K562 (cell line): ENCODE measurements around the gene RPAP2. TPM values are rescaled to one million over a fixed set of nuclear protein-coding genes. Genes with fewer than 3 reads are reported as not detected.
A peak's percentile ranks its signal among the peaks of the same experiment; 100 is the strongest.

ENCODE experiments used
- CCNT2 ChIP-seq: IDR thresholded peaks from 2 replicates; pipeline ENCODE4 v1.6.1; 2011; ENCODE audit warnings: borderline replicate concordance, low read depth, mild to moderate bottlenecking, moderate library complexity, mixed read lengths, low read length; ENCODE audit not compliant: insufficient read length; ENCODE audit errors: extremely low read depth
- DPF2 ChIP-seq: fragments of 450-650 bp; IDR thresholded peaks from 2 replicates; pipeline ENCODE4 v1.6.1; 2016
- FOXK2 ChIP-seq, 2 experiments: fragments of 450-650 bp; IDR thresholded peaks in 1 of 2; conservative IDR thresholded peaks in 1 of 2; 2 replicates each; pipeline ENCODE4 v1.6.1; 2016; ENCODE audit warnings: low read depth in 2 of 2, mild to moderate bottlenecking in 1 of 2
- GMEB1 ChIP-seq: fragments of 250-450 bp; sonication (Bioruptor Pico); IDR thresholded peaks from 2 replicates; pipeline ENCODE4 v1.4.0; 2020; ENCODE audit warnings: mild to moderate bottlenecking
- JUN ChIP-seq, 2 experiments: sonication (generic) in 1 of 2; formaldehyde crosslinking in 1 of 2; IDR thresholded peaks; 2 replicates each; pipeline versions ENCODE4 v1.6.1 to v1.8.0; 2012 to 2022; ENCODE audit warnings: borderline replicate concordance in 2 of 2, mild to moderate bottlenecking in 2 of 2, improper control_type of control experiment in 1 of 2, low read depth in 1 of 2, low read length in 1 of 2, missing genetic modification reagents in 1 of 2
- LARP7 ChIP-seq: fragments of 450-650 bp; IDR thresholded peaks from 2 replicates; pipeline ENCODE4 v1.6.1; 2016
- LEF1 ChIP-seq: fragments of 450-650 bp; IDR thresholded peaks from 2 replicates; pipeline ENCODE4 v1.6.1; 2016; ENCODE audit warnings: mild to moderate bottlenecking
- NELFE ChIP-seq: IDR thresholded peaks from 2 replicates; pipeline ENCODE4 v1.6.1; 2011; ENCODE audit warnings: mild to moderate bottlenecking; ENCODE audit not compliant: insufficient read depth, insufficient read length
- PCBP1 ChIP-seq: fragments of 200-400 bp; formaldehyde crosslinking; IDR thresholded peaks from 2 replicates; pipeline ENCODE4 v1.6.1; 2018; ENCODE audit warnings: mild to moderate bottlenecking, low read depth, low read length; ENCODE audit not compliant: poor library complexity, severe bottlenecking
- RFX1 ChIP-seq: fragments of 450-650 bp; IDR thresholded peaks from 2 replicates; pipeline ENCODE4 v1.6.1; 2016; ENCODE audit warnings: mild to moderate bottlenecking, moderate library complexity
- SAFB2 ChIP-seq: fragments of 200-400 bp; formaldehyde crosslinking; IDR thresholded peaks from 2 replicates; pipeline ENCODE4 v1.6.1; 2018; ENCODE audit warnings: borderline replicate concordance, low read length, low read depth, moderate library complexity; ENCODE audit not compliant: severe bottlenecking
- SP2 ChIP-seq: IDR thresholded peaks from 2 replicates; pipeline ENCODE4 v1.6.1; 2011; ENCODE audit warnings: mild to moderate bottlenecking, low read depth, low read length, moderate library complexity; ENCODE audit not compliant: poor library complexity, severe bottlenecking; ENCODE audit errors: extremely low read depth
- SREBF2 ChIP-seq: sonication (generic); formaldehyde crosslinking; IDR thresholded peaks from 2 replicates; pipeline ENCODE4 v1.4.0; 2020; ENCODE audit warnings: mild to moderate bottlenecking, missing genetic modification reagents
- THRB ChIP-seq: fragments of 450-650 bp; formaldehyde crosslinking; conservative IDR thresholded peaks from 2 replicates; pipeline ENCODE4 v1.4.0; 2022; ENCODE audit warnings: mild to moderate bottlenecking, missing genetic modification characterization
- ZEB2 ChIP-seq: fragments of 450-650 bp; IDR thresholded peaks from 2 replicates; pipeline ENCODE4 v1.6.1; 2016
- ZHX1 ChIP-seq: fragments of 150-350 bp; conservative IDR thresholded peaks from 2 replicates; pipeline ENCODE4 v1.6.1; 2014; ENCODE audit warnings: low read length
- ZNF140 ChIP-seq: fragments of 250-450 bp; sonication (Bioruptor Pico); IDR thresholded peaks from 2 replicates; pipeline ENCODE4 v1.8.0; 2021; ENCODE audit warnings: moderate library complexity, mild to moderate bottlenecking, inconsistent platforms
- ZNF584 ChIP-seq: fragments of 200-800 bp; sonication (Bioruptor generic); IDR thresholded peaks from 2 replicates; pipeline ENCODE4 v1.6.1; 2016; ENCODE audit warnings: low read depth, mild to moderate bottlenecking, missing genetic modification characterization, missing compliant biosample characterization
- ZNF655 ChIP-seq: fragments of 250-450 bp; sonication (Bioruptor Pico); IDR thresholded peaks from 2 replicates; pipeline ENCODE4 v1.5.0; 2021
- ZNF695 ChIP-seq: fragments of 450-650 bp; formaldehyde crosslinking; IDR thresholded peaks from 2 replicates; pipeline ENCODE4 v1.4.0; 2020; ENCODE audit warnings: mild to moderate bottlenecking, moderate library complexity
- ZNF780A ChIP-seq: fragments of 250-450 bp; sonication (Bioruptor Pico); IDR thresholded peaks from 2 replicates; pipeline ENCODE4 v1.5.0; 2021; ENCODE audit warnings: mild to moderate bottlenecking
- polyA plus RNA-seq, 8 experiments: library from polyadenylated mRNA; depleted of rRNA in 4 of 8; stranded (reverse) in 5 of 8; unstranded in 3 of 8; fragments of >200 nt; fragmentation: Nextera tagmentation in 2 of 8; fragmentation: Illumina TruSeq in 1 of 8; extraction: Ambion mirVana in 2 of 8; extraction: Trizol in 1 of 8; gene quantifications; 2 replicates each; pipeline versions ENCODE4 v1.2.1 to v1.2.3, GENCODE V29; 2011 to 2014; ENCODE audit warnings: inconsistent platforms in 1 of 8, missing spikeins in 1 of 8
- total RNA-seq, 7 experiments: library from RNA; depleted of rRNA in 6 of 7; stranded (reverse); fragments of >200 nt in 6 of 7; fragmentation: Illumina TruSeq in 2 of 7; extraction: Trizol in 2 of 7; gene quantifications; 2 replicates each; pipeline versions ENCODE4 v1.2.1 to v1.2.3, GENCODE V29; 2011 to 2021; ENCODE audit warnings: low replicate concordance in 1 of 7

The RPAP2 gene
- total and polyA plus RNA-seq, 9 of the 15 experiments (the other 6 are each of a cell fraction or from before 2014, with no cell fraction given): 6.2 to 41.7 (median 28.7) TPM

- TF ChIP-seq THRB (CRISPR knock-in tag) (no peak), LARP7 (no peak), JUN (IDR thresholded peaks at IDR 0.05; ENCODE audit: borderline replicate concordance, low read depth, low read length) (peak; percentile 20; the same call in 1 of the 2 replicates), JUN (CRISPR knock-in tag; IDR thresholded peaks at IDR 0.05; ENCODE audit: borderline replicate concordance) (no peak), ZHX1 (no peak), RFX1 (no peak), PCBP1 (no peak), CCNT2 (peak; percentile 66), FOXK2 (conservative IDR thresholded peaks at IDR 0.05 in 1 of 2, IDR thresholded peaks at IDR 0.05 in 1 of 2; ENCODE audit: low read depth in 2 of 2) (no peak), ZNF695 (CRISPR knock-in tag) (no peak), ZNF655 (no peak), ZNF780A (no peak), NELFE (no peak), SAFB2 (no peak), SP2 (no peak), DPF2 (no peak), SREBF2 (CRISPR knock-in tag) (no peak), ZEB2 (no peak), GMEB1 (CRISPR knock-in tag) (peak; percentile 86), ZNF584 (CRISPR knock-in tag) (no peak), LEF1 (no peak), ZNF140 (CRISPR knock-in tag) (no peak)
Observed at GRCh38 chr1:92298573-92299476, at the start of gene RPAP2, which contains the start of gene GLMN (continued).
